ENCODE results near the gene ASRGL1. TPM values are rescaled to one million over a fixed set of nuclear protein-coding genes. Genes with fewer than 3 reads are reported as not detected.

The ASRGL1 gene
- total RNA-seq, 1 donor from 2014 or later: 2.9 TPM

DNA sequence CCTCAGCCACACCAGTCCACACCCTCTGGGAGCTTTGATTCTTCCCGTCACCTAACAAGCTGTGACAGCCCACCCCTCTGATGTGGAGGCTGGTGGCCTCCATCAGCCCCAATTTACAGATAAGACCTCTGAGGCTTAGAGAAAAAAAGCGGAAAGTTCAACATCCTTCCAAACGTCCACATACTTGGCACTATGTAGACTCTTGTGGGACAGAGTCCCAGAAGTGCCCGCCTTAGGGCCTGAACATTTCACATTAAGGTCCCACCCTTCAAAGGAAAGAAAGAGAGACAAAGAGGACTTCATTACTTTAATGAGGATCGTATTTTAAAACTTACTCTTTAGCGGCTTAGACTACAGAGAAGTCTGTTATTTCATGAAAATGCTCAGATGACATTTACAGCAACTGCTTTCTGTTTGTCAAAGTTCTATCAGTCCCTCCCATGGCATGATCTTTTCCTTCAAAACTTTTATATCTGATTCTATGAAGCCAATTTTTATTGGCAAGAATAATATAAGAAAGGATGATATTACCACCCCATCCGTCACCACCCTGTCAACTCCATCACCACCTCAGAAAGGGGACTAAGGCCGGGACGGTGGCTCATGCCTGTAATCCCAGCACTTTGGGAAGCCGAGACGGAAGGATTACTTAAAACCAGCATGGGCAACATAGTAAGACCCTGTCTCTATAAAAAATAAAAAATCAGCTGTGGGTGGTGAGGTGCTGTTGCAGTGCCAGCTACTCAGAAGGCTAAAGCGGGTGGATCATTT, 65.9 kb downstream of the ASRGL1 start:
- no peak overlapping the region for H3K4me3 Mint-ChIP-seq (ENCODE audit: unreplicated experiment)

DNA sequence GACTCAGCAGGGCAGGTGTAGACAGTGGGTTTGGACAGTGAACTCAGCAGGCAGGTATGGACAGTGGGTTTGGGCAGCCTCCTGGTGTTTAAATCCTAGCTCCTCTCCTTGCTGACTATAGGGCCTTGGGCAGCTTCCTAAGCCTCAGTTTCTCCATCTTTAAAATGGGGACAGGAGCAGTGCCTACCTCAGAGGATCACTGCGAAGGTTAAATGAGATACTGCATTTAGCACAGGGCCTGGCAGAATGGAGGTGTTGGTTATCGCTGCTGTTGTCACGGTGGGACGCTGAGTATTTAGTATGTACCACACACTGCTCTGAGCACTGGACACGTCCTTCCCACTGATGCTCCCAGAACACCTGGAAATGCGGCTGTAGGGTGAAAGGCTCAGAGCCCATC, 67.2 kb downstream of the ASRGL1 start:
- no peaks in the 10 kb centered on the region for H3K27me3 Mint-ChIP-seq (ENCODE audit: unreplicated experiment)
- TF ChIP-seq, protein P1, sequence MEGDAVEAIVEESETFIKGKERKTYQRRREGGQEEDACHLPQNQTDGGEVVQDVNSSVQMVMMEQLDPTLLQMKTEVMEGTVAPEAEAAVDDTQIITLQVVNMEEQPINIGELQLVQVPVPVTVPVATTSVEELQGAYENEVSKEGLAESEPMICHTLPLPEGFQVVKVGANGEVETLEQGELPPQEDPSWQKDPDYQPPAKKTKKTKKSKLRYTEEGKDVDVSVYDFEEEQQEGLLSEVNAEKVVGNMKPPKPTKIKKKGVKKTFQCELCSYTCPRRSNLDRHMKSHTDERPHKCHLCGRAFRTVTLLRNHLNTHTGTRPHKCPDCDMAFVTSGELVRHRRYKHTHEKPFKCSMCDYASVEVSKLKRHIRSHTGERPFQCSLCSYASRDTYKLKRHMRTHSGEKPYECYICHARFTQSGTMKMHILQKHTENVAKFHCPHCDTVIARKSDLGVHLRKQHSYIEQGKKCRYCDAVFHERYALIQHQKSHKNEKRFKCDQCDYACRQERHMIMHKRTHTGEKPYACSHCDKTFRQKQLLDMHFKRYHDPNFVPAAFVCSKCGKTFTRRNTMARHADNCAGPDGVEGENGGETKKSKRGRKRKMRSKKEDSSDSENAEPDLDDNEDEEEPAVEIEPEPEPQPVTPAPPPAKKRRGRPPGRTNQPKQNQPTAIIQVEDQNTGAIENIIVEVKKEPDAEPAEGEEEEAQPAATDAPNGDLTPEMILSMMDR (IDR thresholded peaks at IDR 0.05): no peak
- DNase-seq (ENCODE audit: extremely low spot score, unreplicated experiment): no peak
- no peak overlapping the region for H3K27ac Mint-ChIP-seq (ENCODE audit: unreplicated experiment)
- peaks cover 34% of the 10 kb centered on the region for H3K4me1 Mint-ChIP-seq (ENCODE audit: unreplicated experiment)
- no peaks in the 10 kb centered on the region for H3K9me3 Mint-ChIP-seq (ENCODE audit: unreplicated experiment)
- no peak overlapping the region for H3K4me3 Mint-ChIP-seq (ENCODE audit: unreplicated experiment)
- H3K36me3 Mint-ChIP-seq (ENCODE audit: unreplicated experiment): no peaks in the 10 kb centered on the region

More for the DNA sequence above, 65.9 kb downstream of the ASRGL1 start:
- Mint-ChIP-seq H3K9me3 (ENCODE audit: unreplicated experiment) (no peaks in the 10 kb centered on the region), H3K27me3 (ENCODE audit: unreplicated experiment) (no peaks in the 10 kb centered on the region), H3K27ac (ENCODE audit: unreplicated experiment) (no peak overlapping the region), H3K36me3 (ENCODE audit: unreplicated experiment) (no peaks in the 10 kb centered on the region), H3K4me1 (ENCODE audit: unreplicated experiment) (peaks cover 46% of the 10 kb centered on the region)
- TF ChIP-seq, protein P1 (IDR thresholded peaks at IDR 0.05): no peak
- no peak for DNase-seq (ENCODE audit: extremely low spot score, unreplicated experiment)

DNA sequence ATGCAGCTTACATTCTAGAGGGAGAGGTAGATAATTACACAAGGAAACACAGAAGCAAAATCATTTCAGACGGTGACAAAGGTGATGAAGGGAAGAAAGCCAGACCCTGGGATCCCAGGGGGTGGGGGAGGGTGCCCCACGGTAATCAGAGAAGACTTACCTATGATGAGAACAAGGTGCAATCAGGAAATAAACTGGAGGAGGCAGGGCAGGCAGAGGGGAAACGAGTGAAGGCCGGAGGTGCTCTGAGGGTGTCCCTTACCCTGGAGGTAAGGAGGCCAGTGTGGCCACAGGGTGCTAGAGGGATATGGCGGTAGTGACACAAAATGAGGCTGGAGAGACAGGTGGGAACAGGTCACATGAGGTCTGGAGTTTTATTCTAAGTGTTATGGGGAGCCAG, 67.7 kb downstream of the ASRGL1 start:
- H3K9me3 Mint-ChIP-seq (ENCODE audit: unreplicated experiment): no peaks in the 10 kb centered on the region
- TF ChIP-seq, protein P1 (IDR thresholded peaks at IDR 0.05): no peak
- H3K4me3 Mint-ChIP-seq (ENCODE audit: unreplicated experiment): no peak overlapping the region
- peaks cover 29% of the 10 kb centered on the region for H3K4me1 Mint-ChIP-seq (ENCODE audit: unreplicated experiment)
- no peak for DNase-seq (ENCODE audit: extremely low spot score, unreplicated experiment)
- H3K27ac Mint-ChIP-seq (ENCODE audit: unreplicated experiment): no peak overlapping the region
- no peaks in the 10 kb centered on the region for H3K27me3 Mint-ChIP-seq (ENCODE audit: unreplicated experiment)
- no peaks in the 10 kb centered on the region for H3K36me3 Mint-ChIP-seq (ENCODE audit: unreplicated experiment)

DNA sequence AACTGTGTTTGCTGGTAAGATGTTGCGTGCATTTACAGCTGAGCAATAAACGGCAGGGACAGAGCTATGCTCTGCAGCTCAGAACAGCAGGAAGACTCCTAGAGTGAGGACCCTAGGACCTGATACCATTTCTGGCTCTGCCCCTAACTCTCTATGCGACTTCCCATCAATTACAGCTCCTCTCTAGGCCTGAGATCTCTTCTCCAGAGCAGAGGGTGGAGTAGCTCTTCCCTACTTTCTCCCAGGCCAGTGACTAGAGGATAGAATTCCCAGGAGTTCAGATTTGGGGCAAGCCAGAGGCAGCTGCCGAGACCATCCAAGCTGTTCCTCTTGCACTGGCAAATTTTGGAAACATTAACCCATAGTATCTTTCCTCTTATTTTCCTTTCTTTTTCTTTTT, 68.8 kb downstream of the ASRGL1 start:
- TF ChIP-seq, protein P1 (IDR thresholded peaks at IDR 0.05): no peak
- no peak for DNase-seq (ENCODE audit: extremely low spot score, unreplicated experiment)
- Mint-ChIP-seq H3K36me3 (ENCODE audit: unreplicated experiment) (no peaks in the 10 kb centered on the region), H3K27ac (ENCODE audit: unreplicated experiment) (no peak overlapping the region), H3K27me3 (ENCODE audit: unreplicated experiment) (no peaks in the 10 kb centered on the region), H3K9me3 (ENCODE audit: unreplicated experiment) (no peaks in the 10 kb centered on the region), H3K4me1 (ENCODE audit: unreplicated experiment) (peaks cover 18% of the 10 kb centered on the region), H3K4me3 (ENCODE audit: unreplicated experiment) (no peak overlapping the region)

DNA sequence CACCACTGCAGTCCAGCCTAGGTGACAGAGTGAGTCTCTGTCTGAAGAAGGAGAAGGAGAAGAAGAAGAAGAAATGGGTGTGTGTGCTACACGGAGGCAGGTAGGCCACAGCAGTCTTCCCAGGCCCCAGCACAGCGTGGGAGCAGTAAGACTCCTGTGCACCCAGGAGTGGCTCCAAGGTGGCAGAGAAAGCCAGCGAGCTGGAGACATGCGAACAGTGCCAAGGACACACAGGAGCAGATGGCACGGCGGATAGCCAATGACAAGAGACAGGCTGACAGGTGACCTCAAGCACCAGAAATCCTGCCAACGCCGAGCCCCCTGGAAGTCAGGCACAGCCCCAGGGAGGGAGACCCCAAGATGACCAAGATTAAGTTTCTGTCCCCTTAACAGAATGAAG, 72.6 kb downstream of the ASRGL1 start:
- Mint-ChIP-seq H3K36me3 (ENCODE audit: unreplicated experiment) (no peaks in the 10 kb centered on the region), H3K27me3 (ENCODE audit: unreplicated experiment) (no peaks in the 10 kb centered on the region), H3K4me3 (ENCODE audit: unreplicated experiment) (no peak overlapping the region), H3K27ac (ENCODE audit: unreplicated experiment) (no peak overlapping the region), H3K4me1 (ENCODE audit: unreplicated experiment) (peaks cover 2% of the 10 kb centered on the region), H3K9me3 (ENCODE audit: unreplicated experiment) (no peaks in the 10 kb centered on the region)
- TF ChIP-seq, protein P1 (IDR thresholded peaks at IDR 0.05): no peak
- no peak for DNase-seq (ENCODE audit: extremely low spot score, unreplicated experiment)

Measured in osteocyte (in vitro differentiated cells).